Ovary (tissue), 3 donors: Measurements from ENCODE around the gene FOXM1.

Experiments used
- CTCF ChIP-seq, 3 donors: fragments of 450-650 bp in 2 of 3; fragments of 200-600 bp in 1 of 3; IDR thresholded peaks; one replicate each; pipeline versions ENCODE4 v1.5.1 to v1.8.0; 2016 to 2022; ENCODE audit warnings: antibody characterized with exemption in 3 of 3, mild to moderate bottlenecking in 1 of 3
- EP300 ChIP-seq: sonication (generic); formaldehyde crosslinking; IDR thresholded peaks from one replicate; pipeline ENCODE4 v1.6.1; 2017; ENCODE audit warnings: antibody characterized with exemption
- POLR2A ChIP-seq: fragments of 450-650 bp; IDR thresholded peaks from one replicate; pipeline ENCODE4 v1.6.1; 2017; ENCODE audit warnings: antibody characterized with exemption, mild to moderate bottlenecking, moderate library complexity
- donor health status: DM: no; HTN: no; CAD: no.

GRCh38 chr12:2879853-2880252, 2.9 kb upstream of the FOXM1 start:
- no peak for TF ChIP-seq CTCF (IDR thresholded peaks at IDR 0.05)
- no peak for TF ChIP-seq POLR2A
- TF ChIP-seq EP300, result no peak
